Ishikawa (cell line): Measurements from ENCODE around the gene TRH.

ENCODE experiments used
- CEBPB ChIP-seq: IDR thresholded peaks from 2 replicates; pipeline ENCODE4 v1.6.1; 2012
- EGR1 ChIP-seq: IDR thresholded peaks from 2 replicates; pipeline ENCODE4 v1.6.1; 2012
- EP300 ChIP-seq: IDR thresholded peaks from 2 replicates; pipeline ENCODE4 v1.6.1; 2012; ENCODE audit warnings: borderline replicate concordance
- FOXM1 ChIP-seq: IDR thresholded peaks from 2 replicates; pipeline ENCODE4 v1.6.1; 2012; ENCODE audit warnings: low read depth, borderline replicate concordance
- MAX ChIP-seq: IDR thresholded peaks from 2 replicates; pipeline ENCODE4 v1.6.1; 2012
- YY1 ChIP-seq: IDR thresholded peaks from 2 replicates; pipeline ENCODE4 v1.6.1; 2012; ENCODE audit warnings: low read depth

GRCh38 chr3:129953621-129954020 is 20.9 kb upstream of the TRH start:
- no peak for TF ChIP-seq EGR1
- no peak for TF ChIP-seq CEBPB
- TF ChIP-seq YY1 = no peak
- no peak for TF ChIP-seq MAX
- TF ChIP-seq EP300 = no peak
- TF ChIP-seq FOXM1 = no peak
